OCI-M1 (cell line): Measurements from ENCODE around the gene BLM.

Source experiments
- DNase-seq: peaks from one replicate; lab custom pipeline; 2025; lab: John Stamatoyannopoulos, UW

BLM gene

GRCh38 chr15:90851114-90851513 lies 134.0 kb downstream of the BLM start:
- no peak for DNase-seq

DNA sequence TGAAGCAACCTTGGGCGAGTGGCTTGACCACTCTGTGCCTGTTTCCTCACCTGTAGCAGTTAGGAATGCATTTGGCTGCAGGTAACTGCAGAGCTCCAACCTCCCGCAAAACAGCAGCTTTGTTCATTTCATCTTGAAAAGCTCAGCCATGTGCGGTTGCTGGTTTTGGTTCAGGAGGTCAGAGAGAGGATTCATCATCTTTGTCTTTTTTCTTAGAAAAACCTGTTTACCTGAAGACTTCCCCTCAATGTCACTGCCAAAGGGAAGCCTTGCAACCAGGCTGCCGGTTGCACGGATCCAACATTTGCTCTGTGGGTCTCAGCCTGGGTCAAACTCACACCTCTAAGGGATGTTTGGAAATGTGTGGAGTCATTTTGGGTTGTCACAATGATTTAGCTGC lies 134.8 kb downstream of the BLM start:
- DNase-seq, result no peak

GRCh38 chr15:90855139-90855538 lies 138.0 kb downstream of the BLM start:
- no peak for DNase-seq

DNA sequence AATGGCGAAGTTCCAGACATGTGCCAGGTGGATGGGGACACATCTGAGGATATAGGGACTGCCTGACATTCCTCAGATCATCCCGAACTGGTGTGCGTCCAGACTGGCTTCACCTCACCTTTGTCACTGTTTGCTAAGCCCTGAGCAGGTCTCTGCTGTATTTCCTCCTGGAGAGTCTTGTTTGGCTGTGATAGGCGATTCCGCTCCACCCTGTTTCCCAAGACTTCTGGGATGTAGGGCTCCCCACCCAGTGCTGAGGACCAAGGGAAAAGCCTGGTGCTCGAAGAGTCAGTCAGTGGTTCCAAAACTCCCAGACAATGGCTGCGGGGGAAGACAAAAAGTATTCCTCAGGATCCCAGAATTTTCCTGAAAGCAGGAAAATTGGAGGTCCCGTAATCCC lies 140.2 kb downstream of the BLM start:
- no peak for DNase-seq

DNA sequence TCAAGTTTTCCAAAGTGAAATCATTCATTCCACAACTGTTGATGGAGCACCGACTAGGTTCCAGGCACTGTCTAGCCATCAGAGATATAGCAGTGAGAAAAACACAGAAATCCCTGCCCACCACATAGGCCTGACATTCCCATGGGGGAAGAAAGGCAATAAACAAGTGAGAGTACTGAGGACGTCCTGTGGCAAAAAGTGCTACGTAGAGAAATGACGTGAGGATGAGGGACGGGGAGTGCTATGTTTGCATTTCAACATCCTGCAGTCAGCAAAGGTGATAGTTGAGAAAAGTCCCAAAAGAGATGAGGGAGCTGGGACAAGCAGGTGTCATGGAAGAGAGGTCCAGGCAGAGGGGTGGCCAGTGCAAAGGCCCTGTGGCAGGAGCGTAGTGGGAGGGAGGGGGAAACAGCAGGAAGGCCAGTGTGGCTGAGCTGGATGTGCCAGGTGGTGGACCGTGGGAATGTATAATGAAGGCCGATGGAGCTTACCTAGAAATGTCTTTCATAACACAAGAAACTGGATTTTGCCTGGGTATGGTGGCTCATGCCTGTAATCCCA lies 140.8 kb downstream of the BLM start:
- no peak for DNase-seq

- DNase-seq, result peak; percentile 86
Measured at GRCh38 chr15:90859234-90860131, 142.3 kb downstream of the BLM start.

DNA sequence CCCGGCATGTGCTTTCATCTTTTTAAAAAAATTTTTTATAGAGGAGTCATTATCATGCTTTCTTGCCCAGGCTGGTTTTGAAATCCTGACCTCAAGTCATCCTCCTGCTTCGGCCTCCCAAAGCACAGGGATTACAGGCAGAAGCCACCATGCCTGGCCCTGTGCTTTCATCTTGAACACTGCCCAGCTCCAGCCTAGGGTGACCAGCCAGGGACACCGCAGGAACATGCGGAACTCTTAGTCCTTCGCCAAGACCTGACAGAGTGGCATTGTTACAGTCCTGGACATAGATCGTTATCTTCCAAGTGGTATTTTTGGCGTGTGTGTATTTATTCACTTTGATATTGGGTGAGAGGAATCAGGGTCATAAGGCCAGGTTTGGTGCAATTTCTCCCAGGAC lies 143.3 kb downstream of the BLM start:
- no peak for DNase-seq

DNA sequence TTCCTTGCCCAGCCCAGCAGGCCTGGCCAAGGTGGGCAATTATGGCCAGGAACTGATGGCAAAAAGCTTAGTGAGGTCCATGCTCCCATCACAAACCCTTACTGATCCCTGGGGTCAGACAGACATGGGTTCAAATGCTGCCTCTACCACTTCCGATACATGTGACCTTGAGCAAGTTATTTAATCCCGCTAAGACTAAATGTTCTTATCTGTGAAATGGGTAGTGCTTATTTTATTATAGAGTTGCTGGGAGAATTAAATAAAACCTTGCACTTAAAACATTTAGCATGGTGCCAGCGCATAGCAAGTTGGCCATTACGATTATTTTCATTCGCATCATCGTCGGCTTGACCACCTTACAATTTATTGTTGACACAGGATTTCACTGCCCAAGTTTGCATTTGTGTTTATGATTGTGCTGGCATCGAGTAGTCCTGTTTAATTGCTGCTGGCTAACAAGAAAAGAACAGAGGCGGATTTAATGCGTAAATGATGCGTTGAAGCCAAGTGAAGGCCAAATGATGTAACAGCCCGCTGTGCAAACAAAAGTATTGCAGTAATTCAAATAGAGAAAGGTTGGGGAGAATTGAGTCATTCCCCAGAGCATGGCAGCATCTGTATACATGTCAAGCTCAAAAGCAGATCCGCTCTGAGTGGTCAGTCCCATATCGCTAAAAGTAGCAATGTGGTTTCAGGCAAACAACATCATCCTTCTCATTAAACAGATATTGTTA lies 144.0 kb downstream of the BLM start:
- DNase-seq, result no peak

DNA sequence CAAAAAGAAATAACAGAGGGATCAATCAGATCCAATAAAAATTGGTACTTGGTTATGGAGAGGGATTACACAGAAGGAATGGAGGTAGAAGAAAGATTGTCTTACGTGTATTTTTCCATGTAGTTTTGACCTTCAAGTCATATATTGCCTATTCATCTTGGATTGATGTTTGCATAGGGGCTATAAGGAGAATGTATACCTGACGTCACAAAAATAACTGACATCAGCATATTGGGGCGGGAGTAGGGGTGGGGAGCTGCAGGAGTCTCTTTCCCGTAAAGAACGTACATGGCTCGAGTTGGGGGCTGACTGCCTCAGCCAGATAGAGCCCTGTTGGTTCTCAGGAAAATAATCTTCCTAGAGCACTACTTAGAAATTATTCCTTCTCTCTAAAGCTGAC lies 145.3 kb downstream of the BLM start:
- DNase-seq, result no peak

GRCh38 chr15:90862964-90863778 lies 146.0 kb downstream of the BLM start:
- no peak for DNase-seq

DNA sequence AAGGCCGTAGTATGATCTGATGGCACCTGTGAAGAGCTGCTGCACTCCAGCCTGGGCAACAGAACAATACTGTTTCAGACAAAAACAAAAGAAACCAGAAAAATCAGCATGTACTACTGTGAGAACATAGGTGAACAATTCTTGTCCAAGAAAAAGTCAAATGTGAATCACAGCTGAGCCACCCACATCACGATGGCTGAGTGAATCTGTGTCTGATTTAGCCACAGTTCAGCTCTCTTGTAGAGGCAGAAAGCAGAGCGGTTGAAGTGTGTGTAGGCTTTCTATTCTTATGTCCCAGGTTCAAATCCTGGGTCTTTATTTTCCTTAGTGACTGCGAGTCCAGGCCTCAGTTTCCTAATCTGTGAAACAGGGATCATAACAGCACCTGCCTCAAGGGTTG lies 146.8 kb downstream of the BLM start:
- no peak for DNase-seq

DNA sequence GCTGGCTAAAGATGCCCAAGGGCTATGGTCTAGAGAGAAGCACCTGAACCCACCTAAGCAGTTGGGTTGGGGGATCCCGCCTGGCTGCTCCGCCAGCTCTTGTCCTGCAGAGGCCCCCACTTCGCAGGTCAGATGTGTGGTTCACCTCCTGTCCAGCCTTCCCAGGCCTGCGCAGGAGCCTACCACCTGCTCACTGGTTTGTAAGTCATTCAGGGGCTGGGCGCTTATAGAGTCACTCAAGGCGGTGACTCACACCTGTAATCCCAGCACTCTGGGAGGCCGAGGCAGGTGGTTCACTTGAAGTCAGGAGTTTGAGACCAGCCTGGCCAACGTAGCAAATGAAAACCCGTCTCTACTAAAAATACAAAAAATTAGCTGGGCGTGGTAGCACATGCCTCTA lies 147.4 kb downstream of the BLM start:
- no peak for DNase-seq

- DNase-seq, result no peak
Measured at GRCh38 chr15:90865702-90866101, 148.6 kb downstream of the BLM start.
